Heart left ventricle (tissue), 16 donors: ENCODE data around the gene RNGTT. TPM values are rescaled to one million over a fixed set of nuclear protein-coding genes. Genes with fewer than 3 reads are reported as not detected.

ENCODE experiments used
- ATAC-seq, 4 donors: fragments of 200-7000 bp; cut with Tn5 transposase; one replicate each; pipeline ENCODE4 v1.9.1; 2020 to 2022; ENCODE audit warnings: moderate library complexity in 4 of 4, mild to moderate bottlenecking in 3 of 4, moderate number of reproducible peaks in 1 of 4
- DNase-seq, 5 donors: peaks; one replicate each; pipeline ENCODE4 v3.0.0-alpha.2; 2020
- H3K27ac ChIP-seq, 12 donors: fragments of 200-600 bp; sonication (generic) in 4 of 12; one replicate each; pipeline versions ENCODE4 v1.5.0 to v1.8.0; 2016 to 2022; ENCODE audit warnings: mild to moderate bottlenecking in 2 of 12
- H3K27me3 ChIP-seq, 9 donors: fragments of 200-600 bp; sonication (generic) in 2 of 9; one replicate each; pipeline versions ENCODE4 v1.5.1 to v1.8.0; 2016 to 2022; ENCODE audit warnings: mild to moderate bottlenecking in 3 of 9
- H3K36me3 ChIP-seq, 9 donors: fragments of 200-600 bp; sonication (generic) in 2 of 9; one replicate each; pipeline versions ENCODE4 v1.5.0 to v1.8.0; 2018 to 2022; ENCODE audit warnings: mild to moderate bottlenecking in 2 of 9
- H3K4me1 ChIP-seq, 12 donors: fragments of 200-600 bp; sonication (generic) in 4 of 12; one replicate each; pipeline versions ENCODE4 v1.5.0 to v1.8.0; 2016 to 2022; ENCODE audit warnings: mild to moderate bottlenecking in 3 of 12
- H3K4me3 ChIP-seq, 12 donors: fragments of 200-600 bp; sonication (generic) in 4 of 12; one replicate each; pipeline versions ENCODE4 v1.5.0 to v1.8.0; 2017 to 2022; ENCODE audit warnings: mild to moderate bottlenecking in 9 of 12, moderate library complexity in 4 of 12
- H3K9me3 ChIP-seq, 12 donors: fragments of 200-600 bp; sonication (generic) in 4 of 12; one replicate each; pipeline versions ENCODE4 v1.5.0 to v1.8.0; 2016 to 2022; ENCODE audit warnings: mild to moderate bottlenecking in 1 of 12
- CTCF ChIP-seq, 12 donors: fragments of 200-600 bp; sonication (generic) in 4 of 12; IDR thresholded peaks; one replicate each; pipeline versions ENCODE4 v1.5.0 to v1.8.0; 2018 to 2022; ENCODE audit warnings: antibody characterized with exemption in 12 of 12, mild to moderate bottlenecking in 5 of 12
- POLR2A ChIP-seq, 2 donors: fragments of 450-650 bp; IDR thresholded peaks; one replicate each; pipeline ENCODE4 v1.6.1; 2017; ENCODE audit warnings: antibody characterized with exemption in 2 of 2, mild to moderate bottlenecking in 2 of 2, moderate library complexity in 2 of 2
- WGBS, 4 donors: extraction: QIAGEN DNeasy Blood & Tissue Kit in 2 of 4; methylation state at CpG; one replicate each; pipeline versions ENCODE4 v1.1.5 to v1.1.7; 2013 to 2018; 5-methylcytosine and 5-hydroxymethylcytosine counted together
- intact Hi-C, 10 donors: fragments of 100-400 bp; cut with DNase I; formaldehyde crosslinking; loops; one replicate each; pipeline versions ENCODE4 v1.11.1 to v1.14.2; 2022
- polyA plus RNA-seq, 2 donors: library from polyadenylated mRNA; stranded (reverse); fragments of 200-250 nt; gene quantifications; one replicate each; pipeline ENCODE4 v1.2.3, GENCODE V29; 2013
- total RNA-seq, 9 donors: library from RNA; depleted of rRNA in 2 of 9; stranded (reverse); fragments of >200 nt in 2 of 9; fragmentation: NEBNext Ultra II Directional in 3 of 9; extraction: Animal tissue kit (Norgen Biotek cat#: 25700) in 3 of 9; gene quantifications; one replicate each; pipeline versions ENCODE4 v1.1.0 to v1.2.4, GENCODE V29; 2016 to 2023
- donor health status: ischemic (EF 13 %, LVEDD 7.1; RV severe dilation, severe dysfunction).
- donor health status: healthy with polysubstance abuse.
- donor health status: DM: no; HTN: yes; CAD: no.
- donor health status: DM: no; HTN: no; CAD: no.
- donor health status: ischemic (EF 25% LVEDD 6.9; RV normal size, moderate dysfunction).
- donor health status: ischemic (EF 25% LVEDD 5.7; RV mildly dilated, moderate dysfunction).
- donor health status: healthy.
- donor health status: DM: yes; HTN: yes; CAD: no.
- donor health status: ischemic (EF 35%, LVEDD 5.7; RV mildly dilated, moderate dysfunction).
- donor health status: nonischemic (EF 11% LVEDD 7.7; RV severe dilation, severe dysfunction).
- donor health status: DM: yes; HTN: yes; CAD: no.
- donor health status: PGD.
- donor health status: ischemic (EF 29% LVEDD 5.4; RV normal size, mild dysfunction).
- donor health status: nonischemic (EF 23%, LVEDD 6.1; RV moderate dilation, normal function).

RNGTT gene
- total and polyA plus RNA-seq, 11 donors = 2.6 to 11.6 (median 9.1) TPM

- no peak for ATAC-seq
Observed at GRCh38 chr6:88877893-88878292, 85.5 kb downstream of the RNGTT start.

DNA sequence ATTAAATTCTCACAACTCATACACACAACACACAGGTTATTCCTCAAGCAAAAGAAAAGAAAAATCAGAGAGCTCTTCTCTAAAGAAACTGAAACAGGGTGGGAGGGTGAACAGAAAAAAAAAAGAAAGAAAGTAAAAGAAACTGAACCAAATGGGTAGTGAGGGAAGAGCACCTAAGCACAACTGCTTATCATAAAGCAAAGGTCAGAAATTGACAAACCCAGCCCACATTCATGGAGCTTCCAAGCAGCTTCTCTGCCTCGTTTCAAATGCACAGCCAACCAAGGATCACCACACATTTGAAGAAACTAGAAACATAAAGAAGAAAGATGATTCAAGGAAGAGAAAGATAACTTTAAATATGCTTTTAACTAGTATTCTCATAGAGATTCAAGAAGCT is 90.5 kb downstream of the RNGTT start:
- Histone ChIP-seq H3K4me3 (no peak overlapping the region), H3K36me3 (no peaks in the 10 kb centered on the region), H3K27ac (no peak overlapping the region), H3K27me3 (no peaks in the 10 kb centered on the region), H3K9me3 (no peaks in the 10 kb centered on the region), H3K4me1 (peaks cover 0 to 12% (median 0%) of the 10 kb centered on the region in 12 donors)
- ATAC-seq = no peak
- intact Hi-C loops = loop anchor here in 8 of 10 donors (5.0 to 10.0 kb wide), 5 partner anchors 88 to 1808 kb away; no protein-coding TSS in a partner anchor
- no peak for DNase-seq
- 44 to 82% (median 60%) methylated on average over 1 of the region's 1 CpG for WGBS, 4 donors
- no peak for TF ChIP-seq POLR2A (IDR thresholded peaks at IDR 0.05)
- no peak for TF ChIP-seq CTCF (IDR thresholded peaks at IDR 0.05)

More at GRCh38 chr6:88877893-88878292, 85.5 kb downstream of the RNGTT start:
- Histone ChIP-seq H3K27me3 (no peaks in the 10 kb centered on the region), H3K9me3 (no peaks in the 10 kb centered on the region), H3K27ac (no peak overlapping the region), H3K36me3 (no peaks in the 10 kb centered on the region), H3K4me3 (no peak overlapping the region), H3K4me1 (peaks cover 0 to 12% (median 0%) of the 10 kb centered on the region in 12 donors)
- no peak for DNase-seq
- TF ChIP-seq POLR2A (IDR thresholded peaks at IDR 0.05) = no peak
- TF ChIP-seq CTCF (IDR thresholded peaks at IDR 0.05) = no peak
- WGBS, 4 donors = 94 to 98% (median 96%) methylated on average over 7 of the region's 7 CpGs
- intact Hi-C loops = loop anchor here in 3 of 10 donors (10.0 kb wide), 2 partner anchors 93 to 1813 kb away; no protein-coding TSS in a partner anchor

DNA sequence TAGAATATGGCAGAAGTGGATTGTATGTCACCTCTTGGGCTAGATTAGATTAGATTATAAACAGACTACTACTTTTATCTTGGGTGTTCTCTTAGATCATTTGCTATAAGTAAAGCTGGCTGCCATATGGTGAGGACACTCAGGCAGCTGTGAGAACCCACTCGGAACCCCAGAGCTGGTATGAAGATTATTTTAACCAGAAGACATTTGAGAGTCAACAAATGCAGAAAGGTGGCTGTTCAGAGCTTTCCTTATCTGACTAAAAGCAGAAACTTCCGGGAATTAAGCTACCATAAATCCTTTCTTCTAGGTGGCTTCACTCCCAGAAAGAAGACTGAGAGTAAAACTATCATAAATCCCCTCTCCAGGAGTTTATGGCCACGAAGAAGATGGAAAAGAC is 91.9 kb downstream of the RNGTT start:
- intact Hi-C loops = loop anchor here (2.0 to 10.0 kb wide), 7 partner anchors 87 to 1807 kb away; no protein-coding TSS in a partner anchor
- H3K9me3 ChIP-seq = no peaks in the 10 kb centered on the region
- no peak for TF ChIP-seq POLR2A (IDR thresholded peaks at IDR 0.05)
- TF ChIP-seq CTCF (IDR thresholded peaks at IDR 0.05) = no peak
- ATAC-seq (no peak), DNase-seq (no peak)
- no peaks in the 10 kb centered on the region for H3K36me3 ChIP-seq
- no peaks in the 10 kb centered on the region for H3K27me3 ChIP-seq
- no peak overlapping the region for H3K4me3 ChIP-seq
- 71 to 77% (median 75%) methylated on average over 3 of the region's 3 CpGs for WGBS, 4 donors
- no peak overlapping the region for H3K27ac ChIP-seq
- peaks cover 0 to 16% (median 0%) of the 10 kb centered on the region in 12 donors for H3K4me1 ChIP-seq

DNA sequence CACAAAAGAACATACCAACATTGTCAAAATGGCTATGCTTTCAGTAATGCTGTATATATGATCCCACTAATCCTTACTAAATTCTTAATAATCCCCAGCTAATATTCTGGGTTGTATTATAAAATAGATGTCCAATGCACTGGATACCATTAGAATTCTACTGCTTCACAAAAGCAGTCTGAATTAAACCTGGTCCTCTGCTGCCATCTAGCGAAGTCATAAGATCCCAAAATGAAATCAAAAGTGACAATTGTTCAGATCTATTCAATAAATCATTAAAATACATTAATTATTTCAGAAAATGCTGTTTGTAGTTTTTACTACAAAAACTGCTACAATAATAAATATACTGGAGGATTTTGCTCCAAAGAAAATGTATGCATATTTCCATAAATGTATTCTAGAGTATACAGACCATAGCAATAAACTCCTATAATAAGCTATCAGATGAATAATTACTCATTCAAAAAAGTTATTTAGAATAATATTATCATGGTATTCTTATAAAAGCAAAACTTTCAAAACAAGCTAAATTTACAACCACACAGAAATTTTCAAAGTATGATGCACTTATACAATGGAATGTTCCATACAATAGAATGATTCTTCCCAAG is 92.6 kb downstream of the RNGTT start:
- Histone ChIP-seq H3K36me3 (no peaks in the 10 kb centered on the region), H3K27ac (no peak overlapping the region), H3K27me3 (no peaks in the 10 kb centered on the region), H3K4me1 (peaks cover 0 to 16% (median 0%) of the 10 kb centered on the region in 12 donors), H3K9me3 (no peaks in the 10 kb centered on the region), H3K4me3 (no peak overlapping the region)
- no peak for TF ChIP-seq POLR2A (IDR thresholded peaks at IDR 0.05)
- TF ChIP-seq CTCF (IDR thresholded peaks at IDR 0.05) = peak; percentile 50 to 82 (median 67)
- 0 to 5% (median 2%) methylated on average over 1 of the region's 1 CpG for WGBS, 4 donors
- peak in 1 of 4 donors; percentile 39 for ATAC-seq
- intact Hi-C loops = loop anchor here (2.0 to 10.0 kb wide), 7 partner anchors 86 to 1806 kb away; no protein-coding TSS in a partner anchor
- DNase-seq = peak in 2 of 5 donors; percentile 26 to 32
